ENCODE measurements around the gene OTULINL.

DNA sequence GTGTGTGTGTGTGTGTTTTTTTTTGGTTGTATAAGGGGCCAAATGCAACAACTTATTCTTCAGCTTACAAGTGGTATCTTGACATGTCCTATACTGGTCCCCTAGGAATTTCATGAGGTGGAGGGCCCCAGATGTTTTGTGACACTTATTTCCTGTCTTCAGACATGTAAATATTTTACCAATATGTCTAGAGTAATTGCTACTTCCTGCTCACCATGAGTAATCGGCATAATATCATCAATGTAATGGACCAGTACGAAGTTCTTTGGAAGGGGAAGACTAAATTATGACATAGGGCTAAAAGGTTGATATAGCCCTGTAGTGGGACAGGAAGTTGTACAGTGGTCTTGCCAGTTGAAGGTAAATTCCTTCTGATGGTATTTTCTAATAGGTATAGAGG is 79.2 kb downstream of the OTULINL start:
- TF ChIP-seq, protein P1, sequence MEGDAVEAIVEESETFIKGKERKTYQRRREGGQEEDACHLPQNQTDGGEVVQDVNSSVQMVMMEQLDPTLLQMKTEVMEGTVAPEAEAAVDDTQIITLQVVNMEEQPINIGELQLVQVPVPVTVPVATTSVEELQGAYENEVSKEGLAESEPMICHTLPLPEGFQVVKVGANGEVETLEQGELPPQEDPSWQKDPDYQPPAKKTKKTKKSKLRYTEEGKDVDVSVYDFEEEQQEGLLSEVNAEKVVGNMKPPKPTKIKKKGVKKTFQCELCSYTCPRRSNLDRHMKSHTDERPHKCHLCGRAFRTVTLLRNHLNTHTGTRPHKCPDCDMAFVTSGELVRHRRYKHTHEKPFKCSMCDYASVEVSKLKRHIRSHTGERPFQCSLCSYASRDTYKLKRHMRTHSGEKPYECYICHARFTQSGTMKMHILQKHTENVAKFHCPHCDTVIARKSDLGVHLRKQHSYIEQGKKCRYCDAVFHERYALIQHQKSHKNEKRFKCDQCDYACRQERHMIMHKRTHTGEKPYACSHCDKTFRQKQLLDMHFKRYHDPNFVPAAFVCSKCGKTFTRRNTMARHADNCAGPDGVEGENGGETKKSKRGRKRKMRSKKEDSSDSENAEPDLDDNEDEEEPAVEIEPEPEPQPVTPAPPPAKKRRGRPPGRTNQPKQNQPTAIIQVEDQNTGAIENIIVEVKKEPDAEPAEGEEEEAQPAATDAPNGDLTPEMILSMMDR (IDR thresholded peaks at IDR 0.05): no peak
- TF ChIP-seq POLR2A (IDR thresholded peaks at IDR 0.05): no peak

Data from adrenal gland (tissue), 5 donors.